NCI-H1930 (cell line): ENCODE measurements around the gene SCARB1.

Experiments used
- DNase-seq, 2 experiments: peaks; one replicate each; lab custom pipeline; 2025; lab: John Stamatoyannopoulos, UW

The SCARB1 gene

DNA sequence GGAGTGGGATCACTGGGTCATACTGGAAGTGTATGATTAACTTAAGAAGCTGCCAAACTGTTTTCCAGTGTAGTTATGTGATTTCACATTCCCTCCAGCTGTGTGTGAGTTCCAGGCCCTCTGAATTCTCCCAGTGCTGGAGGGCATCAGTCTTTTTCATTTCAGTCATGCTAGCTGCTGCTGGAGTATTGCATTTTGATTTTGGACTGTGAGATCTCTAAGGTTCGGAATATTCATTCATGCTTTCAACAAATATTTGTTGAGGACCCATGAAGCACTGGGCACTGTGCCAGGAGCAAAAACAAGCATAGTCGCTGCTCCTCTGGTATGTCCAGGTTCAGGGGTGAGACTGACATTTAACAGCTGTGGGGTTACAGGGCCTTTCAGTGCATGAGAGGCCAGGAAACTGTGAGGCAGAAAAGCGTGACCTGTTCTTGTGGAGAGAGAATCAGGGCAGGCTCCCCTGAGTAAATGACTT, 133.2 kb downstream of the SCARB1 start:
- no peak for DNase-seq

DNA sequence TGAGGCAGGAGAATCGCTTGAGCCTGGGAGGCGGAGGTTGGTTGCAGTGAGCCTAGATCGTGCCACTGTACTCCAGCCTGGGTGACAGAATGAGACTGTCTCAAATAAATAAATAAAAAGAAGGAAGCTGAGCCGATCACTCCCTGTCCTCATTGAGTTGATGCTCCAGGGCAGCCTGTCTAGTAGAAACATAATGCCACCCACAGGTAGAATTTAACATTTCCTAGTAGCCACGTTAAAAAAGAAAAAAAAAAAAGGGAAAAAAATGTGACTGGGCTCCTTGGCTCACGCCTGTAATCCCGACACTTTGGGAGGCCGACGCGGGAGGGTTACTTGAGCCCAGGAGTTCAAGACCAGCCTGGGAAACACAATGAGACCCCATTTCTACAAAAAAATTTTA, 135.7 kb downstream of the SCARB1 start:
- DNase-seq: no peak

DNA sequence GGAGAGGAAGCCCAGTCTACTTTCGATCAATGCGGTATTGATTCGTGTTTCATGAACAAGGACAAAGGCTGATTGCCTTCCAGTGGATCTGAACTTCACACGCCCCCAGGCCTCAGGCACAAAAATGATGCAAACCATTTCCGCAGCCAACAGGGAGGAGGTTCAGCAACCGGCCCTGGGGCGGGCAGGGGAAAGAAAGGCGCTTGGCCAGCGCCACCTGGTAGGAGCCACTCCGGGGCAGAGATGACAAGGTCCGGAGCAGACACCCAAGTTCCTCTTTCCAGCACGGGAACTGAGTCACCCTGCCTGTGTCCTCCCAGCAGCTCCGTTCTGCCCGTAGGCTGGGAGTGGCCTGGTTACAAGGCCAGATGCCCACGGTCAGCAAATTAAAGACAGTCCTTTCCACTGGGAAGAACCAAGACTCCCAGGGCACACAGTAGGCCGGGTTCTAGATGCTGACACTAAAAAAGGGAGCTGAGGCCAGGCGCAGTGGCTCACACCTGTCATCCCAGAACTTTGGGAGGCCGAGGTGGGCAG, 136.3 kb downstream of the SCARB1 start:
- DNase-seq: no peak
